T1000 (cell line): ENCODE results near the gene ANP32A.

Experiments
- DNase-seq: peaks from one replicate; lab custom pipeline; 2025; ENCODE audit warnings: mixed read lengths; lab: John Stamatoyannopoulos, UW

Gene ANP32A

GRCh38 chr15:68819495-68820294 is 1.0 kb downstream of the ANP32A start:
- no peak for DNase-seq

- no peak for DNase-seq
These were observed 1.8 kb downstream of the ANP32A start for GRCh38 chr15:68818769-68819494.

GRCh38 chr15:68818066-68818768 is 2.5 kb downstream of the ANP32A start:
- DNase-seq, result no peak

GRCh38 chr15:68817304-68818065 is 3.2 kb downstream of the ANP32A start:
- peak; percentile 38 for DNase-seq

- no peak for DNase-seq
These were observed 3.8 kb downstream of the ANP32A start for GRCh38 chr15:68816795-68817303.

- no peak for DNase-seq
These were observed 4.5 kb downstream of the ANP32A start for GRCh38 chr15:68816158-68816557.

- DNase-seq, result no peak
These were observed 5.1 kb downstream of the ANP32A start for GRCh38 chr15:68815598-68815997.

- DNase-seq, result no peak
These were observed 6.1 kb downstream of the ANP32A start for GRCh38 chr15:68814596-68814995.

GRCh38 chr15:68812597-68813431 is 7.9 kb downstream of the ANP32A start:
- no peak for DNase-seq

GRCh38 chr15:68812069-68812468 is 8.6 kb downstream of the ANP32A start:
- no peak for DNase-seq

- DNase-seq, result no peak
These were observed 11.2 kb downstream of the ANP32A start for GRCh38 chr15:68809517-68809916.

- no peak for DNase-seq
These were observed 11.9 kb downstream of the ANP32A start for GRCh38 chr15:68808770-68809169.

GRCh38 chr15:68808091-68808490 is 12.6 kb downstream of the ANP32A start:
- DNase-seq, result no peak

- no peak for DNase-seq
These were observed 13.4 kb downstream of the ANP32A start for GRCh38 chr15:68807249-68807648.

- DNase-seq, result no peak
These were observed 14.3 kb downstream of the ANP32A start for GRCh38 chr15:68806220-68807060.

GRCh38 chr15:68802373-68802772 is 18.3 kb downstream of the ANP32A start:
- no peak for DNase-seq

- DNase-seq, result no peak
These were observed 19.0 kb downstream of the ANP32A start for GRCh38 chr15:68801572-68802148.

- no peak for DNase-seq
These were observed 19.8 kb downstream of the ANP32A start for GRCh38 chr15:68800875-68801274.

GRCh38 chr15:68798346-68799094 is 22.2 kb downstream of the ANP32A start:
- no peak for DNase-seq
